Measurements from ENCODE around the gene PLEKHN1. TPM values are rescaled to one million over a fixed set of nuclear protein-coding genes. Genes with fewer than 3 reads are reported as not detected.

Gene PLEKHN1
- total RNA-seq, 1 experiment from 2014 or later: 9.1 TPM

- no peak for TF ChIP-seq CTCF (conservative IDR thresholded peaks at IDR 0.05)
- TF ChIP-seq EZH2 (IDR thresholded peaks at IDR 0.05; ENCODE audit: low read depth): no peak
- peaks cover 33% of the 10 kb centered on the region; the same call in 1 of the 2 replicates for H3F3A ChIP-seq (ENCODE audit: insufficient read depth, low read depth)
- ChIA-PET CTCF (no interaction called here), POLR2A (ENCODE audit: unreplicated experiment) (interaction anchor here (0.7 to 1.0 kb wide), 2 partner anchors 14 to 74 kb away, joined by 5 read pairs; partner anchors contain the start of genes ISG15 and RNF223)
- no peaks in the 10 kb centered on the region for H3K27me3 ChIP-seq (ENCODE audit: insufficient read depth, low read depth)
- peak within 1 kb of the TSS; percentile 89 for H3K4me2 ChIP-seq
- H3K4me1 ChIP-seq (replicated peaks; ENCODE audit: insufficient read depth): no peaks in the 10 kb centered on the region
- peaks cover 17% of the 10 kb centered on the region for H4K20me1 ChIP-seq (ENCODE audit: insufficient read depth)
- peak within 1 kb of the TSS; percentile 100 for H3K27ac ChIP-seq
- peaks cover 30% of the 10 kb centered on the region for H3K79me2 ChIP-seq (ENCODE audit: low read depth)
- intact Hi-C loops (cut with micrococcal nuclease; ENCODE audit: unreplicated experiment): loop anchor here (1.0 to 10.0 kb wide), 3 partner anchors 17 to 305 kb away; partner anchors contain the start of genes ACAP3, PUSL1 and RNF223
- H3K9me2 ChIP-seq (ENCODE audit: insufficient read depth): no peaks in the 10 kb centered on the region
- peak within 1 kb of the TSS; percentile 97 for H3K4me3 ChIP-seq
- no TSS peak for BruUV-seq (replicated peaks)
- peak; percentile 78 to 94 for DNase-seq
- peak within 1 kb of the TSS; percentile 64; the same call in 1 of the 2 replicates for H2AFZ ChIP-seq
- H3K36me3 ChIP-seq (ENCODE audit: low read depth): no peaks in the 10 kb centered on the region
- no peaks in the 10 kb centered on the region for H3K9me3 ChIP-seq (ENCODE audit: insufficient read depth, low read depth)
Observed at GRCh38 chr1:999725-1000356, 33.6 kb downstream of the PLEKHN1 start, which contains the start of gene HES4. TSS of gene HES4 (minus strand) at chr1:1000097. CDS start at chr1:999973, 124 bp downstream.

GRCh38 chr1:1000357-1001056, 34.2 kb downstream of the PLEKHN1 start:
- H3K4me1 ChIP-seq (replicated peaks; ENCODE audit: insufficient read depth): peaks cover under 1% of the 10 kb centered on the region; the same call in 1 of the 2 replicates
- intact Hi-C loops (cut with micrococcal nuclease; ENCODE audit: unreplicated experiment): loop anchor here (1.0 to 10.0 kb wide), 3 partner anchors 13 to 304 kb away; partner anchors contain the start of genes ACAP3, ISG15, PUSL1 and RNF223
- peak overlapping the region; percentile 89 for H3K4me2 ChIP-seq
- no peaks in the 10 kb centered on the region for H3K27me3 ChIP-seq (ENCODE audit: insufficient read depth, low read depth)
- peak overlapping the region; percentile 97 for H3K4me3 ChIP-seq
- 0 out of 2 replicates have a peak overlapping the region, but pooled peaks have one; percentile 64 for H2AFZ ChIP-seq
- H3K79me2 ChIP-seq (ENCODE audit: low read depth): peaks cover 30% of the 10 kb centered on the region
- H3K36me3 ChIP-seq (ENCODE audit: low read depth): no peaks in the 10 kb centered on the region
- no peaks in the 10 kb centered on the region for H3K9me3 ChIP-seq (ENCODE audit: insufficient read depth, low read depth)
- ChIA-PET CTCF (no interaction called here), POLR2A (ENCODE audit: unreplicated experiment) (interaction anchor here (0.7 to 1.0 kb wide), 2 partner anchors 13 to 73 kb away, joined by 5 read pairs; partner anchors contain the start of genes ISG15 and RNF223)
- H3F3A ChIP-seq (ENCODE audit: insufficient read depth, low read depth): peaks cover 28% of the 10 kb centered on the region; the same call in 1 of the 2 replicates
- BruUV-seq (replicated peaks): TSS peak; percentile 44
- peak; percentile 68 to 87 for DNase-seq
- H4K20me1 ChIP-seq (ENCODE audit: insufficient read depth): peaks cover 17% of the 10 kb centered on the region
- H3K27ac ChIP-seq: peak overlapping the region; percentile 100
- no peaks in the 10 kb centered on the region for H3K9me2 ChIP-seq (ENCODE audit: insufficient read depth)
- no peak for TF ChIP-seq CTCF (conservative IDR thresholded peaks at IDR 0.05)
- no peak for TF ChIP-seq EZH2 (IDR thresholded peaks at IDR 0.05; ENCODE audit: low read depth)

GRCh38 chr1:1001057-1001783, 34.9 kb downstream of the PLEKHN1 start:
- Histone ChIP-seq H3K4me3 (peak overlapping the region; percentile 97), H3K79me2 (ENCODE audit: low read depth) (peaks cover 30% of the 10 kb centered on the region), H3K27ac (peak overlapping the region; percentile 100), H4K20me1 (ENCODE audit: insufficient read depth) (peaks cover 17% of the 10 kb centered on the region), H3F3A (ENCODE audit: insufficient read depth, low read depth) (peaks cover 27% of the 10 kb centered on the region; the same call in 1 of the 2 replicates), H3K9me3 (ENCODE audit: insufficient read depth, low read depth) (no peaks in the 10 kb centered on the region), H3K27me3 (ENCODE audit: insufficient read depth, low read depth) (no peaks in the 10 kb centered on the region), H3K9me2 (ENCODE audit: insufficient read depth) (no peaks in the 10 kb centered on the region), H2AFZ (no peak overlapping the region; the same call in 1 of the 2 replicates), H3K4me2 (peak overlapping the region; percentile 89), H3K36me3 (ENCODE audit: low read depth) (no peaks in the 10 kb centered on the region), H3K4me1 (replicated peaks; ENCODE audit: insufficient read depth) (peaks cover 7% of the 10 kb centered on the region)
- DNase-seq: no peak
- ChIA-PET CTCF (no interaction called here), POLR2A (ENCODE audit: unreplicated experiment) (interaction anchor here (0.5 to 0.6 kb wide), 2 partner anchors 18 to 79 kb away, joined by 5 to 11 read pairs; no protein-coding TSS in a partner anchor)
- BruUV-seq (replicated peaks): TSS peak; percentile 7
- intact Hi-C loops (cut with micrococcal nuclease; ENCODE audit: unreplicated experiment): loop anchor here (1.0 to 10.0 kb wide), 3 partner anchors 12 to 304 kb away; partner anchors contain the start of genes ACAP3, ISG15, PUSL1 and RNF223
- TF ChIP-seq EZH2 (IDR thresholded peaks at IDR 0.05; ENCODE audit: low read depth) (no peak), CTCF (conservative IDR thresholded peaks at IDR 0.05) (no peak)
